K562 (cell line): ENCODE results near the gene SUMO3. TPM values are rescaled to one million over a fixed set of nuclear protein-coding genes. Genes with fewer than 3 reads are reported as not detected.
A peak's percentile ranks its signal among the peaks of the same experiment; 100 is the strongest.

Experiments
- ATF1 ChIP-seq, 2 experiments: fragments of 450-650 bp in 1 of 2; IDR thresholded peaks; 2 replicates each; pipeline ENCODE4 v1.6.1; 2016; ENCODE audit warnings: missing compliant biosample characterization in 1 of 2, missing genetic modification characterization in 1 of 2
- ATF4 ChIP-seq: fragments of 450-650 bp; formaldehyde crosslinking; IDR thresholded peaks from 2 replicates; pipeline ENCODE4 v1.4.0; 2022; ENCODE audit warnings: mild to moderate bottlenecking, moderate library complexity
- ATF7 ChIP-seq: fragments of 450-650 bp; IDR thresholded peaks from 2 replicates; pipeline ENCODE4 v1.7.1; 2014; ENCODE audit warnings: mild to moderate bottlenecking, moderate library complexity
- BHLHE40 ChIP-seq: IDR thresholded peaks from 2 replicates; pipeline ENCODE4 v1.6.1; 2011; ENCODE audit warnings: low read length, improper control_type of control experiment
- CEBPB ChIP-seq: fragments of 450-650 bp; IDR thresholded peaks from 2 replicates; pipeline ENCODE4 v1.6.1; 2016; ENCODE audit warnings: missing genetic modification characterization, missing compliant biosample characterization
- EGR1 ChIP-seq: fragments of 450-650 bp; conservative IDR thresholded peaks from 2 replicates; pipeline ENCODE4 v1.6.1; 2017; ENCODE audit warnings: mild to moderate bottlenecking
- GABPB2 ChIP-seq: fragments of 250-450 bp; sonication (Bioruptor Pico); conservative IDR thresholded peaks from 2 replicates; pipeline ENCODE4 v1.5.1; 2021; ENCODE audit warnings: mild to moderate bottlenecking
- IRF9 ChIP-seq: fragments of 450-650 bp; IDR thresholded peaks from 2 replicates; pipeline ENCODE4 v1.6.1; 2016; ENCODE audit warnings: missing biosample characterization, missing genetic modification characterization
- JUND ChIP-seq, 2 experiments: IDR thresholded peaks; 2 replicates in 1 of 2; 3 replicates in 1 of 2; pipeline ENCODE4 v1.6.1; 2011; ENCODE audit warnings: borderline replicate concordance in 2 of 2, low read depth in 2 of 2, low read length in 2 of 2, improper control_type of control experiment in 1 of 2, missing biosample characterization in 1 of 2, missing genetic modification characterization in 1 of 2, missing genetic modification reagents in 1 of 2
- MECOM ChIP-seq: fragments of 250-450 bp; sonication (Bioruptor Pico); IDR thresholded peaks from 2 replicates; pipeline ENCODE4 v1.8.0; 2022; ENCODE audit warnings: inconsistent platforms
- POLR2A ChIP-seq: fragments of 450-650 bp; conservative IDR thresholded peaks from 2 replicates; pipeline ENCODE4 v1.6.1; 2016
- PRMT5 ChIP-seq: sonication (generic); formaldehyde crosslinking; IDR thresholded peaks from 2 replicates; pipeline ENCODE4 v1.5.0; 2020; ENCODE audit warnings: missing genetic modification reagents
- RBM15 ChIP-seq: fragments of 200-400 bp; formaldehyde crosslinking; IDR thresholded peaks from 2 replicates; pipeline ENCODE4 v1.6.1; 2018; ENCODE audit warnings: mild to moderate bottlenecking, low read length, moderate library complexity; ENCODE audit not compliant: insufficient read depth
- ZBTB7A ChIP-seq: IDR thresholded peaks from 2 replicates; pipeline ENCODE4 v1.6.1; 2011; ENCODE audit warnings: low read depth, mild to moderate bottlenecking, low read length, moderate library complexity, borderline replicate concordance; ENCODE audit not compliant: control insufficient read depth
- ZC3H11A ChIP-seq: IDR thresholded peaks from 2 replicates; pipeline ENCODE4 v1.6.1; 2012; ENCODE audit warnings: low read depth, low read length, improper control_type of control experiment
- ZFPM2 ChIP-seq: fragments of 250-450 bp; sonication (Bioruptor Pico); IDR thresholded peaks from 2 replicates; pipeline ENCODE4 v1.5.1; 2022; ENCODE audit warnings: mild to moderate bottlenecking
- ZKSCAN1 ChIP-seq: fragments of 150-350 bp; IDR thresholded peaks from 2 replicates; pipeline ENCODE4 v1.6.1; 2016; ENCODE audit warnings: low read depth, low read length
- polyA plus RNA-seq, 8 experiments: library from polyadenylated mRNA; depleted of rRNA in 4 of 8; stranded (reverse) in 5 of 8; unstranded in 3 of 8; fragments of >200 nt; fragmentation: Nextera tagmentation in 2 of 8; fragmentation: Illumina TruSeq in 1 of 8; extraction: Ambion mirVana in 2 of 8; extraction: Trizol in 1 of 8; gene quantifications; 2 replicates each; pipeline versions ENCODE4 v1.2.1 to v1.2.3, GENCODE V29; 2011 to 2014; ENCODE audit warnings: inconsistent platforms in 1 of 8, missing spikeins in 1 of 8
- total RNA-seq, 7 experiments: library from RNA; depleted of rRNA in 6 of 7; stranded (reverse); fragments of >200 nt in 6 of 7; fragmentation: Illumina TruSeq in 2 of 7; extraction: Trizol in 2 of 7; gene quantifications; 2 replicates each; pipeline versions ENCODE4 v1.2.1 to v1.2.3, GENCODE V29; 2011 to 2021; ENCODE audit warnings: low replicate concordance in 1 of 7
- TF ChIP-seq, protein P1 (sequence below): sonication (generic); formaldehyde crosslinking; IDR thresholded peaks from 2 replicates; pipeline ENCODE4 v1.8.1; 2023; ENCODE audit warnings: mild to moderate bottlenecking, missing genetic modification reagents, moderate library complexity
- TF ChIP-seq, protein P2 (sequence below): IDR thresholded peaks from 3 replicates; pipeline ENCODE4 v1.6.1; 2011; ENCODE audit warnings: borderline replicate concordance, mild to moderate bottlenecking, moderate library complexity; ENCODE audit not compliant: insufficient read length; ENCODE audit errors: extremely low read depth
- TF ChIP-seq, protein P3 (sequence below), 2 experiments: IDR thresholded peaks; 2 replicates each; pipeline ENCODE4 v1.6.1; 2011; ENCODE audit warnings: borderline replicate concordance in 1 of 2, control low read depth in 1 of 2, low read depth in 1 of 2, low read length in 1 of 2, mild to moderate bottlenecking in 1 of 2, mixed read lengths in 1 of 2, moderate library complexity in 1 of 2; ENCODE audit not compliant: insufficient read depth in 1 of 2, insufficient read length in 1 of 2, poor library complexity in 1 of 2, severe bottlenecking in 1 of 2; ENCODE audit errors: extremely low read depth in 1 of 2

SUMO3 gene
- total and polyA plus RNA-seq, 9 of the 15 experiments (the other 6 are each of a cell fraction or from before 2014, with no cell fraction given): 13.9 to 143 (median 113) TPM

DNA sequence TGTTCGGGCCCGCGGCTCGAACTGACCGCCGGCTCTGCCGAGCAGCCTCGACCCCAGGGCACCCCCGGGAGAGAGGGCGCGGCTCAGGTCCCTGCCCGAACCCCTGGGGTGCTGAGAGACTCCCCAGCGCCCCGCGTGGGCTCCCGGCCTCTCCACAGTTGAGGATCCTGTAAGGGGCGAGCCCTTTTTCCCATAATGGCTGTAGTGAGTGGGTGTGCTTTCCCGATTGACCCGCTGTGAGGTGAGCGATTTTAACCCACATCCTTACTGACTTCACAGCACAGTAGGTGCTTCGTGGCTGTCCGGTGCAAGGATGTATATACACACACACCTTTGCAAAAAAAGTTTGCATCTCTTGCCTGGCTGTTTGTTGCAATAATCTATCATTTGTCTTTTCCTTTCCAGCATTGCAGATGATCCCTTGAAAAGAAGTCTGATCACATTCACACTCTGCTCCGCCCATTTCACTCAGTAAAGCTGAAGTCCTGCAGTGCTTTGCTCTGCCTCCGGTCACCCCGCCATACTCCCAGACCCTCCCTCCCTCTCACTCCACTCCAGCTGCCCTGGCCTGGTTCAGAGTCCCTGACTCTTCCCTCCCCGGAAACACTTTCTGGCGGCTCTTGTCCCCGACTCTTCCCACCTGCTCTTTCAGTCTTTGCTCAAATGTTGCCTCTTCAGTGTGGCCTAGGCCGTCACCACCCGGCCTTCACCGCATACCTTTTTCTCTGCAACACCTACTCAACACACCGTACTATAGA lies 15.3 kb downstream of the SUMO3 start (continued):
- TF ChIP-seq JUND (IDR thresholded peaks at IDR 0.05; ENCODE audit: borderline replicate concordance, low read depth, low read length): no peak
- 0 out of 3 replicates have a peak, but pooled peaks have one; percentile 28 for TF ChIP-seq JUND (tag; IDR thresholded peaks at IDR 0.05; ENCODE audit: borderline replicate concordance, low read depth, low read length)
- peak; percentile 65; the same call in 1 of the 2 replicates for TF ChIP-seq ATF4 (CRISPR knock-in tag)
- TF ChIP-seq EGR1: peak; percentile 77
- TF ChIP-seq, protein P1, sequence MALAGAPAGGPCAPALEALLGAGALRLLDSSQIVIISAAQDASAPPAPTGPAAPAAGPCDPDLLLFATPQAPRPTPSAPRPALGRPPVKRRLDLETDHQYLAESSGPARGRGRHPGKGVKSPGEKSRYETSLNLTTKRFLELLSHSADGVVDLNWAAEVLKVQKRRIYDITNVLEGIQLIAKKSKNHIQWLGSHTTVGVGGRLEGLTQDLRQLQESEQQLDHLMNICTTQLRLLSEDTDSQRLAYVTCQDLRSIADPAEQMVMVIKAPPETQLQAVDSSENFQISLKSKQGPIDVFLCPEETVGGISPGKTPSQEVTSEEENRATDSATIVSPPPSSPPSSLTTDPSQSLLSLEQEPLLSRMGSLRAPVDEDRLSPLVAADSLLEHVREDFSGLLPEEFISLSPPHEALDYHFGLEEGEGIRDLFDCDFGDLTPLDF (CRISPR knock-in tag): 0 out of 2 replicates have a peak, but pooled peaks have one; percentile 11
- TF ChIP-seq PRMT5: no peak
- TF ChIP-seq ATF1 (CRISPR knock-in tag; IDR thresholded peaks at IDR 0.05): no peak
- no peak for TF ChIP-seq ATF1 (tag; IDR thresholded peaks at IDR 0.05)
- TF ChIP-seq ZKSCAN1: peak; percentile 91
- no peak for TF ChIP-seq ZC3H11A
- 0 out of 2 replicates have a peak, but pooled peaks have one; percentile 55 for TF ChIP-seq ZFPM2 (CRISPR knock-in tag)
- no peak for TF ChIP-seq BHLHE40
- TF ChIP-seq, protein P2, sequence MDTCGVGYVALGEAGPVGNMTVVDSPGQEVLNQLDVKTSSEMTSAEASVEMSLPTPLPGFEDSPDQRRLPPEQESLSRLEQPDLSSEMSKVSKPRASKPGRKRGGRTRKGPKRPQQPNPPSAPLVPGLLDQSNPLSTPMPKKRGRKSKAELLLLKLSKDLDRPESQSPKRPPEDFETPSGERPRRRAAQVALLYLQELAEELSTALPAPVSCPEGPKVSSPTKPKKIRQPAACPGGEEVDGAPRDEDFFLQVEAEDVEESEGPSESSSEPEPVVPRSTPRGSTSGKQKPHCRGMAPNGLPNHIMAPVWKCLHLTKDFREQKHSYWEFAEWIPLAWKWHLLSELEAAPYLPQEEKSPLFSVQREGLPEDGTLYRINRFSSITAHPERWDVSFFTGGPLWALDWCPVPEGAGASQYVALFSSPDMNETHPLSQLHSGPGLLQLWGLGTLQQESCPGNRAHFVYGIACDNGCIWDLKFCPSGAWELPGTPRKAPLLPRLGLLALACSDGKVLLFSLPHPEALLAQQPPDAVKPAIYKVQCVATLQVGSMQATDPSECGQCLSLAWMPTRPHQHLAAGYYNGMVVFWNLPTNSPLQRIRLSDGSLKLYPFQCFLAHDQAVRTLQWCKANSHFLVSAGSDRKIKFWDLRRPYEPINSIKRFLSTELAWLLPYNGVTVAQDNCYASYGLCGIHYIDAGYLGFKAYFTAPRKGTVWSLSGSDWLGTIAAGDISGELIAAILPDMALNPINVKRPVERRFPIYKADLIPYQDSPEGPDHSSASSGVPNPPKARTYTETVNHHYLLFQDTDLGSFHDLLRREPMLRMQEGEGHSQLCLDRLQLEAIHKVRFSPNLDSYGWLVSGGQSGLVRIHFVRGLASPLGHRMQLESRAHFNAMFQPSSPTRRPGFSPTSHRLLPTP: no peak
- no peak for TF ChIP-seq MECOM (CRISPR knock-in tag)
- no peak for TF ChIP-seq RBM15
- TF ChIP-seq POLR2A: peak; percentile 27; the same call in 1 of the 2 replicates
- no peak for TF ChIP-seq GABPB2 (CRISPR knock-in tag)
- TF ChIP-seq ZBTB7A: peak; percentile 51; the same call in 1 of the 2 replicates
- TF ChIP-seq, protein P3, sequence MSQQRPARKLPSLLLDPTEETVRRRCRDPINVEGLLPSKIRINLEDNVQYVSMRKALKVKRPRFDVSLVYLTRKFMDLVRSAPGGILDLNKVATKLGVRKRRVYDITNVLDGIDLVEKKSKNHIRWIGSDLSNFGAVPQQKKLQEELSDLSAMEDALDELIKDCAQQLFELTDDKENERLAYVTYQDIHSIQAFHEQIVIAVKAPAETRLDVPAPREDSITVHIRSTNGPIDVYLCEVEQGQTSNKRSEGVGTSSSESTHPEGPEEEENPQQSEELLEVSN (IDR thresholded peaks at IDR 0.05; ENCODE audit: borderline replicate concordance in 1 of 2, extremely low read depth in 1 of 2, insufficient read depth in 1 of 2, insufficient read length in 1 of 2, low read depth in 1 of 2, low read length in 1 of 2, poor library complexity in 1 of 2, severe bottlenecking in 1 of 2): peak in 1 of 2 experiments; percentile 19
- no peak for TF ChIP-seq ATF7
- TF ChIP-seq CEBPB (tag): no peak
- TF ChIP-seq IRF9 (tag): no peak
